Measurements from ENCODE around the gene PPP1R9A. TPM values are rescaled to one million over a fixed set of nuclear protein-coding genes. Genes with fewer than 3 reads are reported as not detected.

The PPP1R9A gene
- total RNA-seq, 4 donors from 2014 or later = 5.9 to 38.2 (median 13.7) TPM

GRCh38 chr7:94888551-94888950 lies 18.8 kb upstream of the PPP1R9A start:
- Histone ChIP-seq H3K27me3 (no peaks in the 10 kb centered on the region), H3K27ac (no peak overlapping the region), H3K4me1 (no peaks in the 10 kb centered on the region), H3K9me3 (no peaks in the 10 kb centered on the region), H3K36me3 (no peaks in the 10 kb centered on the region), H3K4me3 (no peak overlapping the region)
- TF ChIP-seq POLR2A (IDR thresholded peaks at IDR 0.05) (no peak), CTCF (IDR thresholded peaks at IDR 0.05 in 4 of 5, conservative IDR thresholded peaks at IDR 0.05 in 1 of 5) (no peak)
- intact Hi-C loops (cut with DNase I; ENCODE audit: low total_unique reads) = no loop called here
- in situ Hi-C loops (cut with MboI; ENCODE audit: low sequenced_read_pairs in 4 of 4) = no loop called here
- DNase-seq (no peak), ATAC-seq (peak in 1 of 2 donors; percentile 52)

DNA sequence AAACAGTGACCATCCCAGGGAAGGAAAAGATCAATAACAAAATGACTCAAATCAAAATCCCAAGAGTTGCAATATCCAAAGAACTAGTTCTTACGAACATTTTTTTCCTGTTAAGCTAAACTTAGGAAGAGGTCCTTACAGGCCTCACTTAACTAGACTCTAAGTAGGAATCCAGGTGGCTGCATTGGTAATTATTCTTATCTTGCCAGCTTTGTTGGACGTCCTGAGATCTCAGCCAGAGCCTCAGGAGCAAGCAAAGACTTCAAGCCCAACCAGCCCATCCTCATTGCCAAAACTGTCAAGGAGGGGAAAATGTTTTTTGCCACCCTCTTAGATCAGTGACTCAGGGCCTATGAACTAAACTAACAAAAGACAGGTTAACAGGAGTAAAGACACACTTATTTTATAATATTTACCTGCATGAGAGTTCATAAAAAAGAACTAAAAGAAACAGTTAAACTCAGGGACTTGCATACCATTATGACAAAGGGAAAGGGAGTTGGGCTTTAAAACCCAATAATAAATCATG lies 18.3 kb upstream of the PPP1R9A start:
- ATAC-seq = no peak
- in situ Hi-C loops (cut with MboI; ENCODE audit: low sequenced_read_pairs in 4 of 4) = no loop called here
- no peak for DNase-seq
- intact Hi-C loops (cut with DNase I; ENCODE audit: low total_unique reads) = no loop called here
- Histone ChIP-seq H3K4me3 (no peak overlapping the region), H3K36me3 (no peaks in the 10 kb centered on the region), H3K27me3 (no peaks in the 10 kb centered on the region), H3K4me1 (no peaks in the 10 kb centered on the region), H3K9me3 (no peaks in the 10 kb centered on the region), H3K27ac (no peak overlapping the region)
- TF ChIP-seq CTCF (IDR thresholded peaks at IDR 0.05 in 4 of 5, conservative IDR thresholded peaks at IDR 0.05 in 1 of 5) (no peak), POLR2A (IDR thresholded peaks at IDR 0.05) (no peak)

- Histone ChIP-seq H3K27me3 (no peaks in the 10 kb centered on the region), H3K9me3 (no peaks in the 10 kb centered on the region), H3K27ac (no peak overlapping the region), H3K36me3 (no peaks in the 10 kb centered on the region), H3K4me1 (no peaks in the 10 kb centered on the region), H3K4me3 (no peak overlapping the region)
- DNase-seq = no peak
- in situ Hi-C loops (cut with MboI; ENCODE audit: low sequenced_read_pairs in 4 of 4) = no loop called here
- no peak for ATAC-seq
- TF ChIP-seq CTCF (IDR thresholded peaks at IDR 0.05 in 4 of 5, conservative IDR thresholded peaks at IDR 0.05 in 1 of 5) (no peak), POLR2A (IDR thresholded peaks at IDR 0.05) (no peak)
- intact Hi-C loops (cut with DNase I; ENCODE audit: low total_unique reads) = no loop called here
Observed at GRCh38 chr7:94890216-94890615, 17.2 kb upstream of the PPP1R9A start.

- no peak for DNase-seq
- no peak for ATAC-seq
- Histone ChIP-seq H3K27me3 (no peaks in the 10 kb centered on the region), H3K27ac (no peak overlapping the region), H3K9me3 (no peaks in the 10 kb centered on the region), H3K4me1 (no peaks in the 10 kb centered on the region), H3K36me3 (no peaks in the 10 kb centered on the region), H3K4me3 (no peak overlapping the region)
- in situ Hi-C loops (cut with MboI; ENCODE audit: low sequenced_read_pairs in 4 of 4) = no loop called here
- TF ChIP-seq POLR2A (IDR thresholded peaks at IDR 0.05) (no peak), CTCF (IDR thresholded peaks at IDR 0.05 in 4 of 5, conservative IDR thresholded peaks at IDR 0.05 in 1 of 5) (no peak)
- intact Hi-C loops (cut with DNase I; ENCODE audit: low total_unique reads) = no loop called here
Observed at GRCh38 chr7:94893661-94894060, 13.7 kb upstream of the PPP1R9A start.

DNA sequence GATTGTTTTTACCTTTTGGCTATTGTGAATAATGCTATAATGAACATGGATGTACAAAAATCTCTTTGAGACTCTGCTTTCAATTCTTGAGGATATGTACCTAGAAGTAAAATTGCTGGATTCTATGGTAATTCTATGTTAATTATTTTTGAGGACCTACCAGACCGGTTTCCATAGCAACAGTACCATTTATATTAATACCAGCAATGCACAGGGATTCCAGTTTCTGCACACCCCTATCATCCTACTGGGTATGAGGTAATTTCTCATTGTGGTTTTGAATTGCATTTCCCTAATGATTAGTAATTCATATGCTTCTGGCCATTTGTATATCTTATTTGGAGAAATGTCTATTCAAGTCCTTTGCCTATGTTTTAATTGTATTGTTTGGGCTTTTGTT lies 9.9 kb upstream of the PPP1R9A start:
- intact Hi-C loops (cut with DNase I; ENCODE audit: low total_unique reads) (no loop called here), in situ Hi-C loops (cut with MboI; ENCODE audit: low sequenced_read_pairs in 4 of 4) (no loop called here)
- H3K36me3 ChIP-seq = no peaks in the 10 kb centered on the region
- H3K4me3 ChIP-seq = no peak overlapping the region
- no peak overlapping the region for H3K27ac ChIP-seq
- TF ChIP-seq CTCF (IDR thresholded peaks at IDR 0.05 in 4 of 5, conservative IDR thresholded peaks at IDR 0.05 in 1 of 5) (no peak), POLR2A (IDR thresholded peaks at IDR 0.05) (no peak)
- ATAC-seq = no peak
- no peak for DNase-seq
- H3K9me3 ChIP-seq = no peaks in the 10 kb centered on the region
- no peaks in the 10 kb centered on the region for H3K27me3 ChIP-seq
- no peaks in the 10 kb centered on the region for H3K4me1 ChIP-seq
